Chondrocyte (in vitro differentiated cells): ENCODE results near the gene PRTG. TPM values are rescaled to one million over a fixed set of nuclear protein-coding genes. Genes with fewer than 3 reads are reported as not detected.

Source experiments
- DNase-seq: peaks from one replicate; pipeline ENCODE4 v3.0.0; 2021; ENCODE audit warnings: mixed read lengths, low spot score
- H3K27ac Mint-ChIP-seq: one replicate; pipeline ENCODE4 v1.8.0; 2021; ENCODE audit warnings: mild to moderate bottlenecking, moderate library complexity, mixed read lengths; ENCODE audit not compliant: unreplicated experiment
- H3K27me3 Mint-ChIP-seq: 2 replicates; pipeline ENCODE4 v1.8.0; 2021; ENCODE audit warnings: low read depth, mixed read lengths
- H3K36me3 Mint-ChIP-seq: 2 replicates; pipeline ENCODE4 v1.8.0; 2021; ENCODE audit warnings: low read depth, mixed read lengths
- H3K4me1 Mint-ChIP-seq: 2 replicates; pipeline ENCODE4 v1.8.0; 2021; ENCODE audit warnings: low read depth, mild to moderate bottlenecking, mixed read lengths
- H3K4me3 Mint-ChIP-seq: one replicate; pipeline ENCODE4 v1.8.0; 2021; ENCODE audit warnings: mild to moderate bottlenecking, moderate library complexity, mixed read lengths; ENCODE audit not compliant: unreplicated experiment
- H3K9me3 Mint-ChIP-seq: 2 replicates; pipeline ENCODE4 v1.8.0; 2021; ENCODE audit warnings: low read depth, mixed read lengths
- total RNA-seq: library from RNA; stranded (reverse); gene quantifications from 3 replicates; pipeline ENCODE4 v1.2.1, GENCODE V29; 2021
- TF ChIP-seq, protein P1 (sequence below): fragments of 200-600 bp; sonication (generic); IDR thresholded peaks from 2 replicates; pipeline ENCODE4 v1.5.0; 2021; ENCODE audit warnings: antibody characterized with exemption, mild to moderate bottlenecking, moderate library complexity

The PRTG gene
- total RNA-seq, 1 donor from 2014 or later, result 3.1 TPM

DNA sequence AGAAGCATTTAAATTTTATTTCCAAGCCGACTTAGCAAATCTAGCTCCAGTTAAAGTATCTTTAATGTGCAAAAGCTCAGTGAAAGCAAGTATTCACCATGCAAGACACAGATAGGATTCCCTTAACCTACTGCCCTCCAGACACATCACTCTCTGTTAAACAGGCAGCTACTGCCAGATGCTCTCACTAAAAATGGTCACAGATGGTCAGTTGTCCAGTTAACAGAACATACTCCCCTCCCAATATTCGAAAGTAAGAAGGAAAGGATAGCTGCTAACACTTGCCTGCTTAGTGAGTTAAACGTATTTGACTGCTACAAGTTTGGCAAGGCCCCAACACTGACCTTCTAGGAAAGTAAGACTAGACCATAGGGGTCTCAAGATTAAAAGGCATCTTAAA is 73.7 kb downstream of the PRTG start:
- H3K4me1 Mint-ChIP-seq, result no peaks in the 10 kb centered on the region
- no peaks in the 10 kb centered on the region for H3K9me3 Mint-ChIP-seq
- no peaks in the 10 kb centered on the region for H3K36me3 Mint-ChIP-seq
- no peak overlapping the region for H3K4me3 Mint-ChIP-seq
- TF ChIP-seq, protein P1, sequence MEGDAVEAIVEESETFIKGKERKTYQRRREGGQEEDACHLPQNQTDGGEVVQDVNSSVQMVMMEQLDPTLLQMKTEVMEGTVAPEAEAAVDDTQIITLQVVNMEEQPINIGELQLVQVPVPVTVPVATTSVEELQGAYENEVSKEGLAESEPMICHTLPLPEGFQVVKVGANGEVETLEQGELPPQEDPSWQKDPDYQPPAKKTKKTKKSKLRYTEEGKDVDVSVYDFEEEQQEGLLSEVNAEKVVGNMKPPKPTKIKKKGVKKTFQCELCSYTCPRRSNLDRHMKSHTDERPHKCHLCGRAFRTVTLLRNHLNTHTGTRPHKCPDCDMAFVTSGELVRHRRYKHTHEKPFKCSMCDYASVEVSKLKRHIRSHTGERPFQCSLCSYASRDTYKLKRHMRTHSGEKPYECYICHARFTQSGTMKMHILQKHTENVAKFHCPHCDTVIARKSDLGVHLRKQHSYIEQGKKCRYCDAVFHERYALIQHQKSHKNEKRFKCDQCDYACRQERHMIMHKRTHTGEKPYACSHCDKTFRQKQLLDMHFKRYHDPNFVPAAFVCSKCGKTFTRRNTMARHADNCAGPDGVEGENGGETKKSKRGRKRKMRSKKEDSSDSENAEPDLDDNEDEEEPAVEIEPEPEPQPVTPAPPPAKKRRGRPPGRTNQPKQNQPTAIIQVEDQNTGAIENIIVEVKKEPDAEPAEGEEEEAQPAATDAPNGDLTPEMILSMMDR, result no peak
- DNase-seq, result no peak
- H3K27me3 Mint-ChIP-seq, result no peaks in the 10 kb centered on the region
- H3K27ac Mint-ChIP-seq, result no peak overlapping the region

DNA sequence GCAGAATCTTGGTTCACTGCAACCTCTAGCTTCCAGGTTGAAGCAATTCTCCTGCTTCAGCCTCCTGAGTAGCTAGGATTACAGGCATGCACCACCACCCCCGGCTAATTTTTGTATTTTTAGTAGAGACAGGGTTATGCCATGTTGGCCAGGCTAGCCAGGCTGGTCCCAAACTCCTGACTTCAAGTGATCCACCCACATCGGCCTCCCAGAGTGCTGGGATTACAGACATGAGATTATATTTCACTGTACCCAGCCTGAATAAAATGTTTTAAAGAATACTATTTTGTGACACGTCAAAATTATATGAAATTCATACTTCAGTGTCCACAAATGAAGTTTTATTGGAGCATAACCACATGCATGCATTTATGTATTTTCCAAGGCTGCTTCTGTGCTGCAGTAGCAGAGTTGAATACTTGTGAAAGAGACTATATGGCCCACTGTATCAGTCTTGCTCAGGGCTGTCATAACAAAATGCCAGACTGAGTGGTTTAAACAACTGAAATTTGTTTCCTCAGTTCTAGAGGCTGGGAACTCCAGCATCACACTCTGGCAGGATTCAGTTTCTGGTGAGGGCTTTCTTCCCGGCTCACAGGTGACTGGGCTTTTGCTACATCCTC is 77.2 kb downstream of the PRTG start:
- Mint-ChIP-seq H3K27ac (no peak overlapping the region), H3K4me3 (no peak overlapping the region), H3K36me3 (no peaks in the 10 kb centered on the region), H3K9me3 (no peaks in the 10 kb centered on the region), H3K4me1 (peaks cover 8% of the 10 kb centered on the region), H3K27me3 (no peaks in the 10 kb centered on the region)
- no peak for DNase-seq
- TF ChIP-seq, protein P1, result no peak

DNA sequence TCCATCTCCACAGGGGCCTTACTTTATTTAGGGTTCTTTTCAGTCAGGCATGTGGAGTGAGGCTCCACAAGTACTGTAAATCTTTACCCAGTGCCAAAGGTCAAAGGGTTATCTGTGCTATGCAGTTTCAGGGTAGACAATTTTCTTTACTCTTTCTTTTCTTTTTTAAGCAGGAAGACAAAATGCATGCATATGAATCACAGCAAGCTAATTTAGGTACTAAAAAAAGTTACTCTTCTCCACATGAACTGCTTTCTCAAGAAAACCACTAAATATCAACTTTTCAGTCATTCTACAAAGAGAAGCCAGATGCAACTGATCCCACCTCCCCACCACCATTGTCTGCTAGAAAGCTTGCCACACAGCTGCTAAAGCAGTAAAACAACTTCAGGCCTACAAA is 81.5 kb downstream of the PRTG start:
- H3K4me1 Mint-ChIP-seq, result peaks cover 8% of the 10 kb centered on the region
- no peak for DNase-seq
- no peaks in the 10 kb centered on the region for H3K36me3 Mint-ChIP-seq
- H3K27me3 Mint-ChIP-seq, result no peaks in the 10 kb centered on the region
- H3K27ac Mint-ChIP-seq, result no peak overlapping the region
- no peak overlapping the region for H3K4me3 Mint-ChIP-seq
- TF ChIP-seq, protein P1, result no peak
- H3K9me3 Mint-ChIP-seq, result no peaks in the 10 kb centered on the region

DNA sequence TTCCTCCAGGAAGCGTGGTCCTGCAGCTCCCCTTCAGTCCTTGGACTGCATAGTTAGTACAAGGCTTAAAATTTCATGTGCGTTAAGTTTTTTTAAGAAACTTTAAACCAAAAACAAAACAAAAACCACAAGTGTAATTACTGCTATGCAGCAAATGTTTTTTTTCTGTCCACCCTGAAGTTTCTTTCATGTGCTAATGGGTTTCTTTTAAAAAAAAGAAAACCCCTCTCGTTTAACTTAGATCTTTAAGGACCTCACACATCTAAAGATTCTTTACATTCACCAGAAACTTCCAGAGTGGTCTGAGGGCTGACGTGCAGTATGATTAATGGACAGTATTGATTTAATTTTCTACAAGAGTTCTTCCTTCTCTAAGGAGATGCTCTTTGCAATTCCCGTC is 82.8 kb downstream of the PRTG start:
- H3K36me3 Mint-ChIP-seq, result no peaks in the 10 kb centered on the region
- no peak for DNase-seq
- no peaks in the 10 kb centered on the region for H3K27me3 Mint-ChIP-seq
- no peak overlapping the region for H3K27ac Mint-ChIP-seq
- TF ChIP-seq, protein P1, result no peak
- no peak overlapping the region for H3K4me3 Mint-ChIP-seq
- no peaks in the 10 kb centered on the region for H3K9me3 Mint-ChIP-seq
- peaks cover 8% of the 10 kb centered on the region for H3K4me1 Mint-ChIP-seq

DNA sequence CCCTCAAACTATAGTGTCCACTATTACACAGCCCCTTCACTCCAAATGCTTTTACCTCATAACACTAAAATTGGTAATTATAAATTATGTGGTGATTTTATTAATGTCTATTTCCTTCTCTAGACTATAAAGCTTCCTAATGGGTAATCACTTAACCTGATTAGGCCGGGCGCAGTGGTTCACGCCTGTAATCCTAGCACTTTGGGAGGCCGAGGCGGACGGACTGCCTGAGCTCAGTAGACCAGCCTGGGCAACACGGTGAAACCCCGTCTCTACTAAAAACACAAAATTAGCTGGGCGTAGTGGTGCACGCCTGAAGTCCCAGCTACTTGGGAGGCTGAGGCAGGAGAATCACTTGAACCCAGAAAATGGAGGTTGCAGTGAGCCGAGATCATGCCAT is 83.5 kb downstream of the PRTG start:
- peaks cover 14% of the 10 kb centered on the region for H3K4me1 Mint-ChIP-seq
- H3K27ac Mint-ChIP-seq, result no peak overlapping the region
- H3K4me3 Mint-ChIP-seq, result no peak overlapping the region
- no peaks in the 10 kb centered on the region for H3K36me3 Mint-ChIP-seq
- TF ChIP-seq, protein P1, result no peak
- no peak for DNase-seq
- no peaks in the 10 kb centered on the region for H3K27me3 Mint-ChIP-seq
- H3K9me3 Mint-ChIP-seq, result no peaks in the 10 kb centered on the region
